ENCODE results near the gene PPM1M.

The PPM1M gene

DNA sequence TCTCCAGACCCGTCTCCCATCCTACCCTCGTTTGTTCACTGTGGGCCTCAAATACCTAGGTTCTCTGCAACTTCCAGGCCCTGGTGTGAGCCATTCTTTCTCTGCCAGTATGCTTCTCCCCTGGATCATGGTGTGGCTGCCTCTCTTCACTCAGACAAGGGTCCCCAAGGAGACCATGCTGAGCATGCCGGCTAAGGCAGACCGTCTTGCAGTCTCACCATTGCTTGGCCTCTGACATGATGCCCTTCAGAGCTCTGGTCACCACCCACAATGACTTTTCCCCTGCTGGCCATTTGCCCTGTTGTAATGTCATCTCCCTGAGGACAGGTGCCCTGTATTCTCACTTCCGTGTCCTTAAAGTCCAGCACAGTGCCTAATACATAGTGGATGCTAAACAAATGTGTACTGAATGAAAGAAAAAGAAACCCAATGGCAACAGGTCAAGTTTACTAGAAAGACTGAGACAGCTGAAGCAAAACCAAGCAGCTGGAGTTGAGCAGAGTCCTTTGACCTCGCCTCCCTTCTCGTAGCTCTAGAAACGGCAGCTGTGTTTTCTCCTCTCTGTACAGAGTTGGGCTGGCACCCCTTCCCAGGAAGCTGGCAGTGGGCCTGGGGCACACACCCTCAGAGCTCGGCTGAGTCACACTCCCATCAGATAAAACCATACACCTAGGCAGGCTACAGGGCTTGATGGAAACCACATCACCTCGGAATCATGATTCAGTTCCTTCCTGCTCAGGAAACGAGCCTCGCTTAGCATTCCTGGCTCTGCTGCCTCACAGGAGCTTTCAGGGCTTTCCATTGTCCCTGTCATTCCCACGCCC, 28.8 kb upstream of the PPM1M start:
- DNase-seq, result peak in 1 of 2 experiments; percentile 41

DNA sequence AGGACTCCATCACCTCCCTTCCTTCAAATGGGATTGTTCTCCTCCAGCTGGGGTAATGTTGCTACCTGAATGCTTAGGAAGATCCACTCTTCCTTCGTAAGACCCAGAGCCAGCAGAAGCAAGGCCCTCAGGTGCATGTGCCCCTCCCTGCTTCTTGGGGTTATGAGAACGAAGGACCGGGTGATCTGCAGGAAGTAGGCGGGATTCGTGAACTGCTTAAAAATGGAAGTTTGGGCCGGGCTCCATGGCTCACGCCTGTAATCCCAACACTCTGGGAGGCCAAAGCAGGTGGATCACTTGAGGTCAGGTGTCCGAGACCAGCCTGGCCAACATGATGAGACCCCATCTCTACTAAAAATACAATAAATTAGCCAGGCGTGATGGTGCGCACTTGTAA, 28.2 kb upstream of the PPM1M start:
- DNase-seq, result no peak

DNA sequence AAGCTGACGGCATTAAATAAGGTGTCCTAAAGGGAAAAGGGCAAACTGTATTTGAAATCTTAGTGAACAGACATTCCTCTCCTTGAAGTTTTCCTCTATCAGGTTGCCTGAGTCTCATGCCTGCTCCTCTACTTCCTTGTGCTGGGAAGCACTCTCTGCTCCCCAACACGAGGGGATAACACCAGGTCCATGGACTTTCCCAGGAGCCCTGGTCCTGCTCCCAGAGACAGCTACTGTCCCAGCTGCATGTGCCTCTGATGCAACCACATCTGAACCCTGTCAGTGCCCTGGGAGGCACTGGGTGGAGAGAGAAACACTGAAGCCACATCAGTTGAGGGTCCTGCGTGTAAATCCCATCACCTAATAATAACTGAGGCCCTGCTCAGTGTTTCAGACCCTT, 27.5 kb upstream of the PPM1M start:
- DNase-seq, result no peak

DNA sequence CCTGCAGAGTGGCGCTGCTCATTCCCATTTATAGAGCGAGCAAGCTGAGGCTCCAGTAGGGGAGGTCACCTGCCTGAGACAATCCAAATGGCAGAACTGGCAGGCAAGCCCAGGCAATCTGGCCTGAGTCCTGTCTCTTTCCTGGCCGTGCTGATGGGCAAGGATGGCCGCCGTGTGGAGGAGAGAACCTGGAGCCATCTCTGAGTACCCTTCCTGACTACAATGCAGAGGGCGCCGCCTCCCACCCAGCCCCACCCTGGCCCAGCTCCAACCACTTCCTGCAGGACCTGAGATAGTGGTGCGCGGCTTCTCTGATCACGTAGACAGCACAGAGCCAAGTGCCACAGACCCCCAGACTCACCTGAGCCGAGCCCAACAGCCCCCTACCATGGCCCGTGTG, 27.1 kb upstream of the PPM1M start:
- no peak for DNase-seq

DNA sequence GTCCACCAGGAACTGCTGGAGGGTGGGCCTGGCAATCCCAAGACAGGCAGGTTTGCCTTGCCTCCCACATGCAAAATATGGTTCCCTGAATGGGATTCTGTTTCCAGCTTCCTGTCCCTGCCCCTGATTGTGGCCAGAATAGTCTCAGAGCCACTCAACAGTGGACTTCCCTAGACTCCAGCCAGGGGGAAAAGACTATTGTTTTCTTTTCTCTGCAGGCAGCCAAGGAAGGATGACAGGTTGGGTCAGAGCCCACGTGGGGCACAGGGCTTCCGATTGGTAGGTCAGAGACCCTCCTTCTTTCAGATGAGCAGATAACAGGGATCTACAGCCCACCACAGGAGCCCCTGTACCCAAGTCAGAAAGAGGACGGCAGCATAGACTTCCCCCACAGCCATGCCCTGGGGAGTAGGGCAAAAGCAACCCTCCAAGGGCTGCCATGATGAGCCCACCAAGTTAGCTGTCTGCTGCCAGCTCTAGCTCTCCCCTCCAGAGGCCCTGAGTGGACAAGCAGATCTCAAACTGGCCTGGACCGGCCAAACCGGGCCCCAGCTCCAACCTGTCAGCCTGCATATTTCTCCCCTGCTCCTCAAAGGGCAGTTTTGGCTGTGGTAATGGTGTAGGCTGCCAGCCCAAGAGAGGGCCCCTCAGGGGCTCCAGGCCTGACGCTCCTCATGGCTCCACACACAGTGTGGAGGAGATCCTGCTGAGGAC, 26.5 kb upstream of the PPM1M start:
- DNase-seq, result no peak

DNA sequence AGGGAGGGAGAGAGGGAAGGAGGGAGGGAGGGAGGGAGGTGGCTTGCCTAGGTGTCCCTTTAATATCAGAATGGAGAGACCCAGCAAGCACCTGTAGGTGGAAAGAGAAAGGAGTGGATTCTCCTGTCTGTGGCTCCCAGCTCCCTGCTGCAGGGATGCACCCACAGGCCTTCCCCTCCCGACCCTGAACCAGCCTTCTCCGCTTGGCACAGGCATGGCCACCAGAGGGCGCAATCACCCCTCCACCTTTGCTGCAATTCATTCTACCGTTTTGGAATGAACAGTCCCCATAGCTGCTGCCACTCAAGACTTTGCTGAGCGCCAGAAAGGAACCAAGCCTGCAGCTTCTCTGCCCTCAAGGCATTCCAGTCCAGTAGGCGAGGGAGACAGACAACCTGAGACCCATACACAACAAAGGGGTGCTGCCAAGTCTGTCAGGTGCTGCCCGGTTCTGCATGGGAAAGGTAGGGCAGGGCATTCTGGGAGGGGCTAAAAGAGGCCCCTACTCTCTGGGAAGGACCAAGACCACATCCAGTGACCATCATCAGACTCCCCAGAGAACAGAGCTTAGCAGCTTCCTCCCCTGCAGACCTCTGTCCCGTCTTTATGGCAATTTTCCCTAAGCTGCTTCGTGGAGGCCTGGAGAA, 25.1 kb upstream of the PPM1M start:
- DNase-seq, result peak; percentile 55 to 62

DNA sequence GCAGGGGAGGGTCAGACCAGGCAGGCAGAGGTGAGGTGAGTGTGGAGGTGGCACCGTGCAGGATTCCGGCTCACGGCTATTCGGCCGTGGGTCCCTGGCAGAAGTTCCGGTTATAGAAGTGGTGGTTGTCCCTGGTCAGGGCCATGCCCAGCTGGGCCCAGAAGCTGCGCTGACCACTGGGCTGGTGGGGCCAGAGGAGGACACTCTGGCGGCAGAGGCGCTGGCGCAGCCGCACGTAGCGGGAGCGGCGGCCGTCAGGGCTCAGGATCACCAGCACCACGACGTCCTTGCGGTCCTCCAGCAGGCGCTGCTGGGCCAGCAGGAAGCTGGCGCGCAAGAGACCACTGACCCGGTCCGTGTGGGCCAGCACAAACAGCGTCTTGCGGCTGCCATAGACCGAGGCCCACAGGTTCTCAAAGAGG, 24.4 kb upstream of the PPM1M start:
- DNase-seq, result no peak

DNA sequence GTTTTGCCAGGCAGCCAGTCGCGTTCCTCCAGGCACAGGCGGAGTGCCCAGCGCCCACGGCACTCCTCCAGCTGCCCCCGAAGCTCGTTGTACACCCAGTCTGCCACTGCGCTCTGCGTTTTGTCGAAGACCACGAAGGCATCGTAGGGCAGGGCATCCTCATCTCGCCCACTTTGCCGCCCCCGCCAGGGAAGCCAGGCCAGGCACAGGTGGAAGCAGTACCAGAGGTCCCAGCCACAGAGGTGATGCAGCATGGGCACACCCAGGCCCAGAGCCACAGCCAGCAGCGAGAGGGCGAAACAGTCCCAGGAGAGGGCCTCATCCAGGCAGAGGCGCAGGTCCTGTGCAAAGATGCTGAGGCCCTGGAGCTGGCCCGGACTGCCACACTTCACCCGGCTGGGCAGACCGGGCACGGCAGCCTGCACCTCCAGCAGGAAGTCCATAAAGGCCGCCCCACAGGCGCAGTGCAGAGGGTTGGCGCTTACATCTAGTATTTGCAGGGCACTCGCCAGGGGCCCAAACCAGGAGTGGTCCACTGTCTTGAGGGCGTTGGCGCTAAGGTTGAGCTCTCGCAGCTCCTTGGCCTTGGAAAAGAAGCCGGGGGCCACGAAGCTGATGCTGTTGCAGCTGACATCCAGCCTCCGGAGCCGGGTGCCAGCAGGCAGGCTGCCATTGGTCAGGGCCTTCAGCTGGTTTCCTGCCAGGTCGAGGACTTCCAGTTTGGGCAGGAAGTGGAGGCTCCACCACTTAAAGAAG, 23.8 kb upstream of the PPM1M start:
- DNase-seq, result no peak

DNA sequence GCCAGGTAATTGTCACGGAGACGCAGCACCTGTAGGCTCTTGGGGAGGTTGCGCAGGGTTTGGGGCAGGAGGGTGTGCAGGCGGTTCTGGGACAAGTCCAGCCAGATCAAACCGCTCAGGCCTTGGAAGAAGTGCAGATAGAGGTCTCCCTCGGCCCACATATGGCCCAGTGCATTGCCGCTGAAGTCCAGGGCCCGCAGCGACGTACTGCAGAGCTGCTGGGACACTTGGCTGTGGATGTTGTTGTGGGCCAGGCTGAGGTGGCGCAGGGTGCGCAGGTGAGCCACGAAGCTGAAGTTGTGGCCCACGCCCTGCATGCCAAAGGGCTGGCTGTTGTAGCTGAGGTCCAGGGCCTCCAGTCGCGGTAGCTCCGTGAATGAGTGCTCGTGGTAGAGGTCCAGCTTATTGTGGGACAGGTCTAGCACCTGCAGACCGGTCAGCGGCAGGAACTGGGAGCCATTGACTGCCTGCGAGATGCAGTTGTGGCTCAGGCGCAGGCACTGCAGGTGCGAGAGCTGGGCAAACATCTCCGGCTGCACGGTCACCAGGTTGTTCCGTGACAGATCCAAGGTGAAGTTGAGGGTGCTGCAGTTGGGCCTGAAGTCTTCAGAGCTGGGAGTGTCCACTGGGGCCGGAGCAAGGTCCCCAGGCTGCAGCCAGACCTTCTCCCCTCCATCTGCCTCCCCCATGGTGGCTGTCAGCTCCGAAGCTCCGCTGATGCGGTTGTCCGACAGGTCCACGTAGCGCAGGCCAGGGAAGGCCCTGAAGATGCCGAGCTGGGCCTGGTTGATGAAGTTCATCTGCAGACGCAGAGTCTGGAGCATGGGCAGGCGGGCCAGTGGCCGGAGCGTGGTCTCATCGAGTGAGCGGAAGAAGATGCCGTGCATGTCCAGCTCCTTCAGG, 23.0 kb upstream of the PPM1M start:
- DNase-seq, result no peak

DNA sequence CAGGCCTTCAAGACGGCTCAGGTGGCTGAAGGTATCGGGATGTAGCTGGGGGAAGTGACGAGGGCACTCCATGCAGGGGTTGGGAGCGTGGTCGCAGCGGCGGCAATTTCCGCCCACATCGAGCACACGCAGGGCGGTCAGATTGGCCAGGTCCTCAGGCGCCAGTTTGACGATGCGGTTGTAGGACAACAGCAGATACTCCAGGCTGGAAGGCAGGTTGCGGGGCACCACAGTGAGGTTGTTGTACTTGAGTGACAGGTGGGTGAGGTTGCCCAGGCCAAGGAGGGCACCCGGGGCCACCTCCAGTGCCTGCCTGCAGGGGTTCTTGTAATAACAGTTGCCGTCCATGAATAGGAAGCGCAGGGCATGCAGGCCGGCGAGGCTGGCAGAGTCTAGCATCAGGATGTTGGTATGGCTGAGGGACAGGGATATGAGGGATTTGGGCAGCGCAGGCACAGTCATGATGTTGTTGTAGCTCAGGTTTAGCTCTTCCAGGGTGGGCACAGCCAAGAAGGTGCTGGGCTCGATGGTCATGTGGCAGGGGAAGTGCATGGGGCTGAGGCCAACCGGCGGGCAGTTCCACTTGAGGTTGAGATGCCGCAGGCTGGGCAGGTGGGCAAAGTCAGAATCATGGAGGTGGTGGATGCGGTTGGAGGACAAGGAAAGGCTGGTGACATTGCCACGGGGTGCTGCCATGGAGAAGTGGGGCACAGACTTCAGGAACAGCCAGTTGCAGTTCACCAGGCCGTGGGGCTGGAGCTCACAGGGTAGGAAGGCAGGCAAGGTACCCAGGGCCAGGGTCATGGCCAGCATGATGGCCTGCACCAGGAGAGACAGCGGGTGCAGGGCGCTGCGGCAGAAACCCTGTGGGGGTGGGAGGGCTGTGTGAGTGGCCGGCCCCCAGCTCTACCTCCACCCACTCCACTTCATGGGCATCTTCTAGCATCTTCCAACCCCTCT, 21.8 kb upstream of the PPM1M start:
- DNase-seq, result no peak

DNA sequence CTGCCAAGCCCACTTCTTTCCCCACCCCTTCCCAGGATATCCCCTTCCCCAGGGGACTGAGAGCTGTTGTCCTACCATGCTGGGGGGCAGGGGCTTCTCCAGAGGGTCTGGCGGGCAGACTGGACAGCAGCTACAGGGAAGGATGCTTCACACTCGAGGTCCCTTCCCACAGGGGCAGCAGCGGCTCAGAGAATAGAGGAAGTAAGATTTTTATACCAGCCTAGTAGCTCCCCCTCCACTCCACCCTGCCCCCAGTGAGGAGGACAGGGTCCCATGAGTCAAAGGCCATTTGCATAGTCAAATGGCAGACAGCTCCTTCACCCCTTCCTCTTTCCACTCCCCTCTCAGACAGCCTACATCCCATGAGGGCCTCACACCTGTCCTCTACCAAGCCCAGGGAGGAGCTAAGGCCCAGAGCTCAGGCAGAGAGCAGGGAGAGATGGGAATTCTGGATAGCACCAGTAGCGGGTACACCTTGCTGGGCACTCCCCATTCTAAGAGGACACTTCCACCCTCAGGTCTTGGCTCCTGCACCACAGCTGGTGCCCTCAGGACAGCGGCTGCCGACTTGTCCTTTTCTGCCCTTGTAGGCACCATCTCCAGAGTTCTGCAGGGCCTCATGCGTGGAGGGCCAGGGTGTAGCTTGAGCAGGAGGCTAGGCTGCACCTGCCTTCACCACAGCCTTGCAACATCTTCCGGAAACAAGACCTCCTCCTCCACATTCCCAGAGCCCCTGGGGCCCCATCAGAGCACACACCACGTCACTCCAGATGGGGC, 19.9 kb upstream of the PPM1M start, which contains the start of gene TLR9:
Gene TLR9, minus strand, starts transcription at position 194 of the 777 bp plus-strand sequence. Its CDS starts 116 bp downstream, at position 78.
- no peak for DNase-seq

DNA sequence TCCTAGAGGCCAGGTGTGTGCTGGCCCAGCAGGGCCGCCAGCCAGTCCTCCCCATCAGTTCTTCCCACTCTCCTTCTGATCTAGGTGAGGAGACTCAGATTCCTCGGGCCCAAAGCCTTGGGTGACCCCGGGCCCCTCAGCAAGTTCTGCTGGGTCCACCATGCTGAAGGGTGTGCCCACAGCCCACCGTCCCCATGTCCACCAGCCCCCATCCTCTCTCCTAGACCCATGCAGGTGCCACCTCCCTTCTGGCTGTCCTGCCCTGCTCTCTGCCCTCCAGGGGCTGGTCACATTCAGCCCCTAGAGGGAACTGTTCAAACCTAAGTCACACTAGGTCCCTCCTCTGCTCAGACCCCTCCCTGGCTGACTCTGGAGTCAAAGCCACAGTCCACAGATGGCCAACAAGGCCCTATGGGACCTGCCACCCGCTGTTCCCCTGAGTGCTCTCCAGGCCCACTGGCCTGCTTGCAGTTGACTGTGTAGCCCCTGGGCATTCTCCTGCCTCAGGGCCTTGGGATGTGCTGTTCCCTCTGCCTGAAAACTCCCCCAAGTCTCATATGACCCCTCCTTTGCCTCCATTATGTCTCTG, 19.2 kb upstream of the PPM1M start:
- no peak for DNase-seq

DNA sequence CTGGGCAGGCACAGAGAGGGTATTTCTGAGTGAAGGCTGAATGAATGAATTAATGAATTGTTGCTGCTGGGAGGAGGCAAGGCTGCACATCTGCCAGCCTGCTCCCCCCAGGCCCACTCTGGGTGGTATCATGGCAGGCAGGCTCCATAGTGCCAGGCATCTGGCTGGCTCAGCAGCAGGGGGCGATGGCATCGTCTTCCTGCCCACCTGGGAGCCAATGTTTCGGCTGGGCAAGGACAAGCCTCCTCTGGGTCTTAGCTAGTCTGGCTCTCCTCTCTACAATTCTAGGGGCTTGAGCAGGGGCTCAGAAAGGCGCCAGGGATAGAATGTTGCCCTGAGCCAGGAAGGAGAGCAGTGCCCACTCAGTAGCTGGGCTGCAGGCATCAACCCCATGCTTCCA, 18.4 kb upstream of the PPM1M start:
- no peak for DNase-seq

DNA sequence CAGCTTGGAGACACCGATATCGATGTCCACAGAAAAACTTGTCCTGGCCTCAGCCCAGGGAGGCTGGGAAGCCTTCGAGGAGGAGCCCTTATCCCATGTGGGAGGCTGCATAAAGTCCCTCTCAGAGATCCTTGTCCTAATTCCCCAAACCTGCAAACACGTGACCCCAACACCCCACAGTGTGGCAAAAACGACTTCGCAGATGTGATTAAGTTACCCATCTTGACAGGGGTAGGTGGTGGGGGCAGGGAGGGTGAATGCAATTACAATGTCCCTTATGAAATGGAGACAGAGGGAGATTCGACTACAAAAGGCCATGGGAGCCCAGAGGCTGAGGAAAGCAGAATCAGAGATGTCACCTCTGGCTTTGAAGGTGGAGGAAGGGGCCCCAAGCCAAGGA, 17.8 kb upstream of the PPM1M start:
- no peak for DNase-seq

DNA sequence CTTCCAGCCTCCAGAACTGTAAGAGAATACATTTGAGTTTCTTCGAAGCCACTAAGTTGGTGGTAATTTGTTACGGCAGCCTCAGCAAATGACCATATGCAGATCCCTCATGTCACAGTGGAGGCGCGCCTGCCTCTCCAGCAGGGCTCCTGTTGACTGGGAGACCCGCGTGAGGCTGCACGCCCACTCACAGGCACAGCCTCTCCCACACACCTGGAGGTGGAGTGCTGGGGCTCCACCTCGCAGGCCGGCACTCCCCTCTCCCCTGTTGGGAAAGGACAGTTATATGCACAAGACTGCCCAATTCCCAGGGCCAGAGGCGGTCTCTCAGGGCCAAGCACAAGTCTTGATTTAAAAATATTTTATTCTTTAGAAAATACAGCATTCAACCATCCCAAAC, 17.3 kb upstream of the PPM1M start:
- DNase-seq, result no peak

DNA sequence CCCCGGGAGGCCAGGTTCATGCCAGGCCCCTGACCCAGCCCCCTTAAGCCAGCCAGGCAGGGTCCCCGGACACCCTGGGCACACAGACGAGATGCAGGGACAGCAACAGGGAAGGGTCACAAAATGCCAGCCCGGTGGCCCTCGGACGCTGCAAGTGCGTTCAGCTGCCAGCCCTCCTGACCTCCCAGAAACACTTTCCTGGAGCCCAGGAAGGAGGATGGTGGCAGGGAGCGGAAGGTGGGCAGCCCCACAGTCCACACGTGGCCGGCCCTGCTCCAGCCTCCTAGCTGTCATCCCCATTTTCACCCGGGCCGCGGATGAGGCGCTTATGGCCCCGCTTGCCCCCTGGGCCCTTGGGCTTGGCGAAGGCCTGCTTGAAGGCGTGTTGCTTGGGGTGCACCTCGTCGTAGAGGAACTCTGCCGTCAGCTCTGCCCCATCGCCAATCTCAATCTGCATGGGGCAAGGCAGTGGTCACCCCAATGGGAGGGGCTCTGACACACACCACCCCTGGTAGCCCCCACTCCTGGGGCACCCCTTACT, 16.7 kb upstream of the PPM1M start:
- no peak for DNase-seq

DNA sequence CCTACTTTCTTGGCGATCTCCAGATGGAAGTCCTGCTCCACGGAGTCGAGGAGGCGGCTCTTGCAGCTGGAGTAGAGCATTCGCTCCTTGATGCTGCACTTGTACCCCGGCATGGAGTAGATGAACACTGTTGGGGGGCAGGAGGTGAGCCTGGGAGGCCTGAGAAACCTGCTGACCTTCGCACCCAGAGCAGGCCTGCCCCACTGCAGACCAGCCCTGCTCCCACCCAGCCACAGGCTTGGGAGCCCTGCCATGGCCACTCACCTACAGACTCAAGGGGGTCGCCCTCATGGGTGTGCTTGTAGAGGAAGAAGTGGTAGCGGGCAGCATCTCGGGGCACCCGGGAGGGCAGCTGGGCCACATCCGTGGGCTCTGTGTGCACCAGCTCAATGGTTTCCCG, 15.9 kb upstream of the PPM1M start:
- DNase-seq, result no peak

DNA sequence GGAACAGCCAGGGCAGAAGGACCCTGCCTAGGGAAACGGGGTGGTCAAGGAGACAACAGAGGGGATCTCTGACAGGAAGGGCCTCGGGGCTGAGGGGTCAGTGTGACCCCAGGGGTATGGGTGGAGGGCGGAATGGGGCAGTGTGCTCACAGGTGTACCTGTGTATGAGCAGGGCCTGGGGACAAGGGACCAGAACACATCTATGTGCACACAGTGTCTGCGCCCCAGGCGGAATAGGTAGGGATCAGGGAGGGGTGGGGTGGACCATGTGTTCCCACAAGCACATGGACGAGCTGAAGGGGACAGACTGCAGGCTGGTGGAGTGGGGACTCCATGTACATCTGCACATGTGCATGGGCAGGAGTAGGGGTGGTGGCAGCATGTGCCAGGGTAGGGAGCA, 15.1 kb upstream of the PPM1M start:
- no peak for DNase-seq

DNA sequence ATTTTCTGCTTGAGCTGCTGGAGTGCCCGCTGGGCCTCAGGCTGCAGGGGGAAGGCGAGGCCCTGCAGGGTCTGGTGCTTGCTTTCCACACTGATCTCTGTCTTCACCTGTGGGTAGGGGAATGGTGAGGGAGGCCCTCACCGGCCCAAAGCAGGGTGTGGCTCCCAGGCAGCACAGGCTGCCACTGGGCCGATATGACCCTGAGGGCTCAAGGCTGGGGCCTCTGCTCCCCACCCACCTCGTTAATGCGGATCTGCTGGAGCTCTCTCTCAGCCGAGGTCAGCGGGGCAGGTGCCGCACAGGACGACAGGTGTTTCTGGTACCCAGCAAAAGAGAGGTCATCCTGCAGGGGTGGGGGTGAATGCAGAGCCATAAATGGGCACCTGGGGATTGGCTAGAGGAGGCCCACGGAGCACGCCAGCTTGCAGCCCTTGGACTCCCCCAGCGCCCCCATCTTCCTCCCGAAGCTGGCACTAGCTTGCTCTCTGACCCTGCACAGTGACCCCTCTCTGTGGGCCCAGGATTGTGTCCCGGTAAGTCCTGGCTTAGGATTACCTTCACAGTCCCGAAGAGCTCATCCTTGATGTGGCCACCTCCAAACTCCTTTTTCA, 14.6 kb upstream of the PPM1M start:
- DNase-seq, result no peak
